Fibroblast of skin of left quadriceps (primary cell): ENCODE measurements around the gene CROCC2.

Source experiments
- DNase-seq, 2 experiments: peaks; one replicate each; pipeline ENCODE4 v3.0.0-alpha.2; 2013; ENCODE audit warnings: low read depth in 2 of 2

The CROCC2 gene

GRCh38 chr2:240956171-240956934 lies 50.2 kb downstream of the CROCC2 start:
- DNase-seq = no peak

- DNase-seq = no peak
These were observed 51.0 kb downstream of the CROCC2 start for GRCh38 chr2:240956935-240957655.

- no peak for DNase-seq
These were observed 51.7 kb downstream of the CROCC2 start for GRCh38 chr2:240957656-240958365.

GRCh38 chr2:240958366-240959213 lies 52.5 kb downstream of the CROCC2 start:
- no peak for DNase-seq

- no peak for DNase-seq
These were observed 53.2 kb downstream of the CROCC2 start for GRCh38 chr2:240959214-240959940.

GRCh38 chr2:240959941-240960308 lies 53.8 kb downstream of the CROCC2 start:
- no peak for DNase-seq

- no peak for DNase-seq
These were observed 54.3 kb downstream of the CROCC2 start for GRCh38 chr2:240960309-240960970.

GRCh38 chr2:240960971-240961876 lies 55.1 kb downstream of the CROCC2 start:
- DNase-seq = no peak

- DNase-seq = no peak
These were observed 55.8 kb downstream of the CROCC2 start for GRCh38 chr2:240961910-240962299.

- DNase-seq = no peak
These were observed 56.3 kb downstream of the CROCC2 start for GRCh38 chr2:240962300-240963064.

- DNase-seq = no peak
These were observed 57.1 kb downstream of the CROCC2 start for GRCh38 chr2:240963065-240963867.

- DNase-seq = no peak
These were observed 58.0 kb downstream of the CROCC2 start for GRCh38 chr2:240963868-240964703.

GRCh38 chr2:240964704-240965295 lies 58.7 kb downstream of the CROCC2 start:
- DNase-seq = no peak

GRCh38 chr2:240965296-240965904 lies 59.3 kb downstream of the CROCC2 start:
- DNase-seq = no peak

- no peak for DNase-seq
These were observed 59.8 kb downstream of the CROCC2 start for GRCh38 chr2:240965905-240966456.

GRCh38 chr2:240966457-240966905 lies 60.3 kb downstream of the CROCC2 start:
- DNase-seq = no peak
